HEK293T (cell line): ENCODE data around the gene TXLNA.

Experiments
- CTCF ChIA-PET: fragments of 350-600 bp; formaldehyde crosslinking; extraction: SDS; loops from one replicate; lab custom pipeline; 2021; ENCODE audit warnings: antibody characterized with exemption, inconsistent platforms; lab: Yijun Ruan, JAX
- POLR2A ChIA-PET: fragments of 350-600 bp; formaldehyde crosslinking; extraction: SDS; loops from one replicate; lab custom pipeline; 2020; ENCODE audit warnings: antibody characterized with exemption, inconsistent platforms; lab: Yijun Ruan, JAX
- DNase-seq: peaks from one replicate; pipeline ENCODE4 v3.0.0; 2012; ENCODE audit warnings: mixed read lengths; ENCODE audit errors: extremely low spot score
- ARNT ChIP-seq: fragments of 450-650 bp; IDR thresholded peaks from 2 replicates; pipeline ENCODE4 v1.6.1; 2017; ENCODE audit warnings: mild to moderate bottlenecking
- BHLHE40 ChIP-seq: fragments of 450-650 bp; IDR thresholded peaks from 2 replicates; pipeline ENCODE4 v1.6.1; 2016; ENCODE audit warnings: mild to moderate bottlenecking, moderate library complexity, borderline replicate concordance
- CTBP1 ChIP-seq: fragments of 450-650 bp; IDR thresholded peaks from 2 replicates; pipeline ENCODE4 v1.6.1; 2016; ENCODE audit warnings: borderline replicate concordance
- ELF4 ChIP-seq: fragments of 450-650 bp; IDR thresholded peaks from 2 replicates; pipeline ENCODE4 v1.6.1; 2017; ENCODE audit warnings: antibody characterized with exemption
- FOXA1 ChIP-seq: fragments of 450-650 bp; IDR thresholded peaks from 2 replicates; pipeline ENCODE4 v1.6.1; 2016; ENCODE audit warnings: mild to moderate bottlenecking
- FOXK2 ChIP-seq: fragments of 450-650 bp; IDR thresholded peaks from 2 replicates; pipeline ENCODE4 v1.6.1; 2016; ENCODE audit warnings: mild to moderate bottlenecking
- FOXM1 ChIP-seq: fragments of 450-650 bp; IDR thresholded peaks from 2 replicates; pipeline ENCODE4 v1.6.1; 2017; ENCODE audit warnings: mild to moderate bottlenecking, borderline replicate concordance
- HDGF ChIP-seq: fragments of 450-650 bp; IDR thresholded peaks from 2 replicates; pipeline ENCODE4 v1.6.1; 2017; ENCODE audit warnings: antibody characterized with exemption, borderline replicate concordance
- L3MBTL2 ChIP-seq: fragments of 450-650 bp; conservative IDR thresholded peaks from 2 replicates; pipeline ENCODE4 v1.6.1; 2016; ENCODE audit warnings: mild to moderate bottlenecking
- LEF1 ChIP-seq: fragments of 450-650 bp; IDR thresholded peaks from 2 replicates; pipeline ENCODE4 v1.6.1; 2017; ENCODE audit warnings: mild to moderate bottlenecking, borderline replicate concordance
- NFRKB ChIP-seq: fragments of 450-650 bp; IDR thresholded peaks from 2 replicates; pipeline ENCODE4 v1.6.1; 2016; ENCODE audit warnings: mild to moderate bottlenecking, moderate library complexity
- PKNOX1 ChIP-seq: fragments of 450-650 bp; IDR thresholded peaks from 2 replicates; pipeline ENCODE4 v1.6.1; 2016
- SP1 ChIP-seq: fragments of 450-650 bp; IDR thresholded peaks from 2 replicates; pipeline ENCODE4 v1.6.1; 2017
- SUZ12 ChIP-seq: fragments of 450-650 bp; IDR thresholded peaks from 2 replicates; pipeline ENCODE4 v1.6.1; 2016; ENCODE audit warnings: mild to moderate bottlenecking
- TARDBP ChIP-seq: fragments of 450-650 bp; IDR thresholded peaks from 2 replicates; pipeline ENCODE4 v1.6.1; 2016
- ZNF384 ChIP-seq: fragments of 450-650 bp; IDR thresholded peaks from 2 replicates; pipeline ENCODE4 v1.6.1; 2016

TXLNA gene

DNA sequence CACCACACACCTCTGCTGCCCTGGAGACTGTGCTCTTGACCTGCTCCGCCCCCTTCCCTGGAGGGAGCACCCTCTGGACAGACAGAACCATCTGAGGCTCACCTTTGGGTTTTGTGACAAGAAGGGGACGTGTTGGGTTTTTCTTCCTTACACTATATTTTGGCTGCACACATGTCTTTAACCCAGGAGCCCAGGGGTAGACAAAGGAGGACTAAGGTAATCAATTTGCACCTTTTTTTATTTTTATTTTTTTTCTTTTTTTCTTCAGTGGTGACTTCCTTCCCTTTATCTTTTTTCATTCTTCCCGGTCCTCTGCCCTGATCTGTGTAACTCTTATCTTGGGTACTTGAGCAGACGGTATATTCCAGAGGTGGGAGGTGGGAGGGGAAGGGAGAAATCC lies 8.5 kb upstream of the TXLNA start:
- no peak for DNase-seq
- TF ChIP-seq PKNOX1 (no peak), HDGF (no peak), L3MBTL2 (no peak), ZNF384 (no peak), NFRKB (no peak), TARDBP (no peak), SUZ12 (no peak), SP1 (no peak), CTBP1 (no peak), ARNT (no peak), FOXM1 (no peak), ELF4 (no peak), FOXA1 (no peak), LEF1 (no peak), BHLHE40 (no peak), FOXK2 (no peak)
- CTCF ChIA-PET: no interaction called here
- POLR2A ChIA-PET: interaction anchor here (1.3 kb wide), 1 partner anchor 8 kb away, joined by 4 read pairs; the partner anchor contains the start of gene TXLNA

DNA sequence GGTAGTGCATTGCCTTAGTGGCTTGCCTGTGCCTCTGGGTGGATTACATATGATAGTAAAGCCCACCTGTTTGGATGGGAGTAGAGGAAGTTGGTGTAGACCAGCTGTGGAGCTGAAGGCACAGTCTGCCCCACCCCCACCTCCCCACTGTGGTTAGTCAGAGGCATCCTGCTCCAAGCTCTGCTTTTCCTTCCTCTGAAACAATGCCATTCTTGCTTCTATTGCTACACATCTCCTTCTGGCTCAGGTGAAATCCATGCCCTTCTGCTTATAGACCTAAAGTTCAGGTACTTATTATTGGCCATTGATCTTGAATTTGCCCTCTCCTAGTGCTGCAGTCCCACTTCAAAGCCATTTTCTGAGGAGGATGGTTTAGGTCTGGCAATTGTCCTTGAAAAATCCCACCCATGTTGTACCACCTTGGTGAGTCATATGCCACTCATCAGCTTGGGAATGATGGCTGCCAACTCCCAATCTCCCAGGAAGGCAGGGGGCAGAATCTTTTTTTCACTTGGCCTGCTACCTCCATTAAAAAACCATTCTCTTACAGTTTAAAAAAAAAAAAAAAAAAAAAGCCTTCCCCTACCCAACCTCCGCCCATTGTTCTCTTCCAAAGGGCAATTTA lies 6.7 kb upstream of the TXLNA start:
- TF ChIP-seq FOXA1 (no peak), L3MBTL2 (no peak), NFRKB (no peak), LEF1 (no peak), ARNT (no peak), HDGF (no peak), CTBP1 (no peak), TARDBP (no peak), BHLHE40 (no peak), FOXK2 (no peak), SUZ12 (no peak), ZNF384 (no peak), FOXM1 (no peak)
- ChIA-PET POLR2A (no interaction called here), CTCF (no interaction called here)
- DNase-seq: no peak

GRCh38 chr1:32178380-32179192 lies 889 bp upstream of the TXLNA start:
- TF ChIP-seq BHLHE40 (no peak), TARDBP (no peak), ARNT (no peak), ZNF384 (no peak), LEF1 (no peak), SUZ12 (no peak), HDGF (no peak), FOXA1 (no peak), NFRKB (no peak), SP1 (no peak), ELF4 (no peak), PKNOX1 (no peak), FOXM1 (no peak), FOXK2 (no peak), L3MBTL2 (no peak), CTBP1 (no peak)
- POLR2A ChIA-PET: interaction anchor here (0.6 to 3.6 kb wide), 28 partner anchors 8 to 534 kb away, joined by 3 to 28 read pairs (median 4); partner anchors contain the start of genes BSDC1, CCDC28B, IQCC and KPNA6
- CTCF ChIA-PET: interaction anchor here (0.6 to 1.2 kb wide), 2 partner anchors 37 to 615 kb away, joined by 3 read pairs; no protein-coding TSS in a partner anchor
- no peak for DNase-seq

DNA sequence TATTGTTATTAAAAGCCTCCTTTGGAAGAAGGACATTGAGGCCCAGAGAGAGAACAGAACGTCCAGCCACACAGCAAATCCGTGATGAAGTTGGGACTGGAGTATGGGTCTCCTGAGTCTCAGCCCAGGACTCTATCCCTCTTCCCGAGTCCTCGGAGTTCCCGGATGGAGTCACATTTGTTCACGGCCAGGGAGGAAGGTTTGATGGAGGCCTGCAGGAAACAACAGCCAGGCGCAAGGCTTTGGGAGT lies 357 bp upstream of the TXLNA start:
- POLR2A ChIA-PET: interaction anchor here (0.6 to 3.6 kb wide), 29 partner anchors 8 to 534 kb away, joined by 3 to 28 read pairs (median 4); partner anchors contain the start of genes BSDC1, CCDC28B, IQCC and KPNA6
- TF ChIP-seq FOXA1 (no peak), ZNF384 (no peak), NFRKB (no peak), TARDBP (no peak), FOXM1 (no peak), HDGF (no peak), PKNOX1 (no peak), ELF4 (no peak), ARNT (no peak), FOXK2 (no peak)
- CTCF ChIA-PET: interaction anchor here (0.6 to 1.2 kb wide), 2 partner anchors 37 to 615 kb away, joined by 3 read pairs; no protein-coding TSS in a partner anchor
- no peak for DNase-seq
